ENCODE data around the gene FGF14. TPM values are rescaled to one million over a fixed set of nuclear protein-coding genes. Genes with fewer than 3 reads are reported as not detected.

Gene FGF14
- total RNA-seq, 2 donors from 2014 or later: under 0.01 to 0.28 TPM

- DNase-seq (ENCODE audit: low spot score): no peak
Measured at GRCh38 chr13:101728021-101728420, 673.8 kb downstream of the FGF14 start.

GRCh38 chr13:101727118-101727517 is 674.7 kb downstream of the FGF14 start:
- 35% methylated on average over 1 of the region's 1 CpG for WGBS
- Histone ChIP-seq H3K27me3 (replicated peaks; ENCODE audit: insufficient read depth) (no peaks in the 10 kb centered on the region), H3K36me3 (no peaks in the 10 kb centered on the region), H3K4me3 (no peak overlapping the region), H3K9me3 (no peaks in the 10 kb centered on the region), H3K4me1 (replicated peaks) (no peaks in the 10 kb centered on the region), H3K27ac (no peak overlapping the region)
- DNase-seq (ENCODE audit: low spot score): no peak
- TF ChIP-seq POLR2AphosphoS5 (IDR thresholded peaks at IDR 0.05) (no peak), CTCF (IDR thresholded peaks at IDR 0.05) (no peak), POLR2A (IDR thresholded peaks at IDR 0.05) (no peak)
- intact Hi-C loops (cut with DNase I): no loop called here

More at GRCh38 chr13:101728021-101728420, 673.8 kb downstream of the FGF14 start:
- Histone ChIP-seq H3K9me3 (no peaks in the 10 kb centered on the region), H3K4me1 (replicated peaks) (no peaks in the 10 kb centered on the region), H3K36me3 (no peaks in the 10 kb centered on the region), H3K27ac (no peak overlapping the region), H3K4me3 (no peak overlapping the region), H3K27me3 (replicated peaks; ENCODE audit: insufficient read depth) (no peaks in the 10 kb centered on the region)
- intact Hi-C loops (cut with DNase I): no loop called here
- TF ChIP-seq POLR2A (IDR thresholded peaks at IDR 0.05) (no peak), POLR2AphosphoS5 (IDR thresholded peaks at IDR 0.05) (no peak), CTCF (IDR thresholded peaks at IDR 0.05) (no peak)

GRCh38 chr13:101726681-101727080 is 675.2 kb downstream of the FGF14 start:
- Histone ChIP-seq H3K27ac (no peak overlapping the region), H3K9me3 (no peaks in the 10 kb centered on the region), H3K4me3 (no peak overlapping the region), H3K36me3 (no peaks in the 10 kb centered on the region), H3K27me3 (replicated peaks; ENCODE audit: insufficient read depth) (no peaks in the 10 kb centered on the region), H3K4me1 (replicated peaks) (no peaks in the 10 kb centered on the region)
- no peak for TF ChIP-seq POLR2A (IDR thresholded peaks at IDR 0.05)
- no peak for TF ChIP-seq POLR2AphosphoS5 (IDR thresholded peaks at IDR 0.05)
- no peak for TF ChIP-seq CTCF (IDR thresholded peaks at IDR 0.05)
- DNase-seq (ENCODE audit: low spot score): no peak
- WGBS: 83% methylated on average over 2 of the region's 2 CpGs
- intact Hi-C loops (cut with DNase I): no loop called here

- DNase-seq (ENCODE audit: low spot score): no peak
- no peaks in the 10 kb centered on the region for H3K27me3 ChIP-seq (replicated peaks; ENCODE audit: insufficient read depth)
- H3K4me3 ChIP-seq: no peak overlapping the region
- intact Hi-C loops (cut with DNase I): no loop called here
- no peak overlapping the region for H3K27ac ChIP-seq
- H3K9me3 ChIP-seq: no peaks in the 10 kb centered on the region
- no peaks in the 10 kb centered on the region for H3K36me3 ChIP-seq
- 79% methylated on average over 3 of the region's 3 CpGs for WGBS
- TF ChIP-seq CTCF (IDR thresholded peaks at IDR 0.05): no peak
- TF ChIP-seq POLR2A (IDR thresholded peaks at IDR 0.05): no peak
- no peak for TF ChIP-seq POLR2AphosphoS5 (IDR thresholded peaks at IDR 0.05)
- no peaks in the 10 kb centered on the region for H3K4me1 ChIP-seq (replicated peaks)
Measured at GRCh38 chr13:101718496-101718895, 683.4 kb downstream of the FGF14 start.

- Histone ChIP-seq H3K9me3 (no peaks in the 10 kb centered on the region), H3K27ac (no peak overlapping the region), H3K4me3 (no peak overlapping the region), H3K4me1 (replicated peaks) (no peaks in the 10 kb centered on the region), H3K36me3 (no peaks in the 10 kb centered on the region), H3K27me3 (replicated peaks; ENCODE audit: insufficient read depth) (no peaks in the 10 kb centered on the region)
- TF ChIP-seq CTCF (IDR thresholded peaks at IDR 0.05) (no peak), POLR2A (IDR thresholded peaks at IDR 0.05) (no peak), POLR2AphosphoS5 (IDR thresholded peaks at IDR 0.05) (no peak)
- WGBS: 86% methylated on average over 10 of the region's 10 CpGs
- DNase-seq (ENCODE audit: low spot score): no peak
- intact Hi-C loops (cut with DNase I): no loop called here
Measured at GRCh38 chr13:101717353-101717752, 684.5 kb downstream of the FGF14 start.
